Measurements from ENCODE around the gene RSPH1. TPM values are rescaled to one million over a fixed set of nuclear protein-coding genes. Genes with fewer than 3 reads are reported as not detected.

The RSPH1 gene
- total RNA-seq, 1 experiment from 2014 or later = 0.31 TPM

- H4K20me1 ChIP-seq (ENCODE audit: control insufficient read depth, insufficient read depth, insufficient read length) = no peaks in the 10 kb centered on the region
- H3K14ac ChIP-seq (ENCODE audit: insufficient read depth, low read length) = no peak overlapping the region
- no peak overlapping the region for H2BK5ac ChIP-seq (ENCODE audit: insufficient read length, low read length)
- no peak overlapping the region for H2AFZ ChIP-seq (ENCODE audit: low read length)
- no peak overlapping the region for H3K4ac ChIP-seq (ENCODE audit: low read depth, low read length)
- H4K91ac ChIP-seq (ENCODE audit: insufficient read length, low read depth, low read length) = no peak overlapping the region
- H2BK20ac ChIP-seq (ENCODE audit: low read depth, low read length, poor library complexity, severe bottlenecking) = no peak overlapping the region
- H3K27ac Mint-ChIP-seq = peak overlapping the region in 1 of 3 experiments; percentile 6; a peak in 1 of 7 replicates
- H2BK15ac ChIP-seq (ENCODE audit: low read depth, low read length) = no peak overlapping the region
- H3K9me3 Mint-ChIP-seq = no peaks in the 10 kb centered on the region; a peak in 1 of 5 replicates
- peaks cover 6 to 9% of the 10 kb centered on the region in 2 experiments for H3K4me1 Mint-ChIP-seq
- no peak overlapping the region for H3T11ph ChIP-seq (ENCODE audit: low read length)
- H3K27me3 Mint-ChIP-seq (ENCODE audit: low read depth) = peaks cover 4% of the 10 kb centered on the region
- no peaks in the 10 kb centered on the region for H3K79me2 ChIP-seq (ENCODE audit: insufficient read depth, low read length)
- no peaks in the 10 kb centered on the region for H3K79me1 ChIP-seq (ENCODE audit: insufficient read depth, low read depth, low read length, poor library complexity, severe bottlenecking)
- no peak overlapping the region for H4K5ac ChIP-seq (ENCODE audit: insufficient read length, low read depth, low read length)
- H3K18ac ChIP-seq (ENCODE audit: insufficient read length, low read depth, low read length) = no peak overlapping the region
- no peak overlapping the region for H2BK120ac ChIP-seq (ENCODE audit: low read depth, low read length, poor library complexity, severe bottlenecking)
- DNase-seq = no peak
- no peak overlapping the region for H3K9ac ChIP-seq (ENCODE audit: extremely low read depth, insufficient read length, low read length)
- H3K23ac ChIP-seq (ENCODE audit: insufficient read length, low read depth, low read length) = no peak overlapping the region
- WGBS (ENCODE audit: extremely low coverage, insufficient read length, low lambda C conversion rate) = no CpG with 5 or more reads among the region's 4 CpGs
- no peak overlapping the region for H3K4me2 ChIP-seq (ENCODE audit: insufficient read depth, insufficient read length, low read length)
- H3K4me3 Mint-ChIP-seq = no peak overlapping the region
- H3K23me2 ChIP-seq (ENCODE audit: insufficient read length, low read depth, low read length, poor library complexity, severe bottlenecking) = no peaks in the 10 kb centered on the region
- no peaks in the 10 kb centered on the region for H3K36me3 Mint-ChIP-seq (ENCODE audit: insufficient read depth in 1 of 3, low read depth in 3 of 3)
- no peak overlapping the region for H2BK12ac ChIP-seq (ENCODE audit: insufficient read length, low read depth, low read length)
- no peaks in the 10 kb centered on the region for H3K9me3 ChIP-seq (ENCODE audit: control insufficient read depth, low read depth, low read length)
- no peak overlapping the region for H3K56ac ChIP-seq (ENCODE audit: insufficient read length, low read depth, low read length)
- H4K8ac ChIP-seq (replicated peaks; ENCODE audit: insufficient read length, low read depth, low read length) = no peak overlapping the region
- H3K27me3 ChIP-seq (ENCODE audit: insufficient read depth, low read length) = no peaks in the 10 kb centered on the region
- no peak overlapping the region for H2AK5ac ChIP-seq (ENCODE audit: insufficient read length, low read length)
- no peak overlapping the region for H3K27ac ChIP-seq (ENCODE audit: insufficient read length, low read depth, low read length)
- TF ChIP-seq CTCF (conservative IDR thresholded peaks at IDR 0.05) = no peak
- H3K4me1 ChIP-seq (ENCODE audit: insufficient read depth, low read length) = no peaks in the 10 kb centered on the region
Observed at GRCh38 chr21:42507418-42507817, 11.4 kb upstream of the RSPH1 start.

Data from H9 (cell line).